RWPE1 (cell line): ENCODE measurements around the gene CYLD.

ENCODE experiments used
- CTCF ChIA-PET: fragments of 350-600 bp; sonication (Branson Sonifier 250); formaldehyde crosslinking; extraction: SDS; loops from one replicate; lab custom pipeline; 2021; lab: Yijun Ruan, JAX
- POLR2A ChIA-PET: fragments of 400-600 bp; formaldehyde crosslinking; extraction: SDS; loops from one replicate; lab custom pipeline; 2020; ENCODE audit warnings: antibody characterized with exemption; ENCODE audit not compliant: low non-redundant PET; lab: Yijun Ruan, JAX
- DNase-seq: peaks from one replicate; pipeline ENCODE4 v3.0.0; 2012; ENCODE audit warnings: low spot score
- H3K27ac ChIP-seq: fragments of 450-650 bp; 2 replicates; pipeline ENCODE4 v1.5.1; 2017
- TF ChIP-seq, protein P1 (sequence below): fragments of 450-650 bp; conservative IDR thresholded peaks from 2 replicates; pipeline ENCODE4 v1.5.1; 2017; ENCODE audit warnings: low read depth, mild to moderate bottlenecking

The CYLD gene

DNA sequence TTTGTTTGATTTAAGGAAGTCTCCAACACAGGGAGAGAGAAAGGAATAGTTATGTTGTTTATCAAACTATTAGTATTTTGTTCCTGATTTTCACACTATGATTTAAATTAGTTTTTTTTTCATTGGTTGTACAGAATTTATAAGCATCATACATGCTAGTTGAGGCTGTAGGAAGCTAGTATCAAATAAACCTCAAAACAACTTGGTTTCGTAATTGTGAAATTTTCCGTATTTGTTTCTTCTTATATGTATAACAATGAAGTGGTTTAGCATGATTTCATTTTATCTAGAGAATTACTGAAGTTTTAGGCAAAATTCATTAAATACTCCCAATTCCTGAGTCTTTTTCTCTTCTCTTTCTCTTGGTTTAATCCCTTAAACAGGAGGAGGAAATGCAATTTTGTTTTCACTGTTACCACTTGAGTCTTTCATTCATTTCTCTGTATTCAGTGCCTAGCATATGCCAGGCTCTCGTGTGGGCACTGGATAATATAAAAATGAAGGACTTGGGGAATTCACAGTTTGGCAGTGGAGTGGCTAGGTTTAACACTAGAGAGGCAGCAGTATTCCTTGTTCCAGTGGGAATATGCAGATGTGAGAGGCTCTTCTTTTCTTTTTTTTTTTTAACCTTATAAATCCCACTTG, 1.8 kb downstream of the CYLD start:
- ChIA-PET POLR2A (no interaction called here), CTCF (interaction anchor here (0.8 to 1.7 kb wide), 2 partner anchors 17 to 78 kb away, joined by 3 to 11 read pairs; no protein-coding TSS in a partner anchor)
- no peak for DNase-seq
- no peak overlapping the region for H3K27ac ChIP-seq
- TF ChIP-seq, protein P1, sequence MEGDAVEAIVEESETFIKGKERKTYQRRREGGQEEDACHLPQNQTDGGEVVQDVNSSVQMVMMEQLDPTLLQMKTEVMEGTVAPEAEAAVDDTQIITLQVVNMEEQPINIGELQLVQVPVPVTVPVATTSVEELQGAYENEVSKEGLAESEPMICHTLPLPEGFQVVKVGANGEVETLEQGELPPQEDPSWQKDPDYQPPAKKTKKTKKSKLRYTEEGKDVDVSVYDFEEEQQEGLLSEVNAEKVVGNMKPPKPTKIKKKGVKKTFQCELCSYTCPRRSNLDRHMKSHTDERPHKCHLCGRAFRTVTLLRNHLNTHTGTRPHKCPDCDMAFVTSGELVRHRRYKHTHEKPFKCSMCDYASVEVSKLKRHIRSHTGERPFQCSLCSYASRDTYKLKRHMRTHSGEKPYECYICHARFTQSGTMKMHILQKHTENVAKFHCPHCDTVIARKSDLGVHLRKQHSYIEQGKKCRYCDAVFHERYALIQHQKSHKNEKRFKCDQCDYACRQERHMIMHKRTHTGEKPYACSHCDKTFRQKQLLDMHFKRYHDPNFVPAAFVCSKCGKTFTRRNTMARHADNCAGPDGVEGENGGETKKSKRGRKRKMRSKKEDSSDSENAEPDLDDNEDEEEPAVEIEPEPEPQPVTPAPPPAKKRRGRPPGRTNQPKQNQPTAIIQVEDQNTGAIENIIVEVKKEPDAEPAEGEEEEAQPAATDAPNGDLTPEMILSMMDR: no peak

DNA sequence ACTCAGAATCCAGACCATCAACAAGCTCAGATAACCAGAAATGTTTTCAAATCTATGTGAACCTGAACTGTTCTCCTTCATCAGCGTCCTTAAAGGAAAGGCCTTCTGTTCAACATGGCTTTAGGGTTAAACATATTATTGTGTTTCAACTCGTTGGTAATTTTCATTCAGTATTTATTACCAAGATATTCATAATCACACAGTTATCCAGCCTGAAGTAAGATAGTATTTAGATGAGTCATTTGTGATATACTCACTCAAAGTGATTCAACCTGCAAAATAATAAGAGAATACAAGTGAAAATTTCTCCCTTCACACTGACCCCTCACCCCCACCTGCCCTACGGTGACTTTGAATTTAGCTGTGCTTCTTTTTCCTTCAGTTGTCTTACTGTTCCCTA, 3.0 kb downstream of the CYLD start:
- TF ChIP-seq, protein P1: no peak
- H3K27ac ChIP-seq: no peak overlapping the region
- CTCF ChIA-PET: interaction anchor here (0.6 to 1.7 kb wide), 4 partner anchors 19 to 79 kb away, joined by 3 to 11 read pairs (median 3); no protein-coding TSS in a partner anchor
- DNase-seq: peak; percentile 62
- POLR2A ChIA-PET: no interaction called here

DNA sequence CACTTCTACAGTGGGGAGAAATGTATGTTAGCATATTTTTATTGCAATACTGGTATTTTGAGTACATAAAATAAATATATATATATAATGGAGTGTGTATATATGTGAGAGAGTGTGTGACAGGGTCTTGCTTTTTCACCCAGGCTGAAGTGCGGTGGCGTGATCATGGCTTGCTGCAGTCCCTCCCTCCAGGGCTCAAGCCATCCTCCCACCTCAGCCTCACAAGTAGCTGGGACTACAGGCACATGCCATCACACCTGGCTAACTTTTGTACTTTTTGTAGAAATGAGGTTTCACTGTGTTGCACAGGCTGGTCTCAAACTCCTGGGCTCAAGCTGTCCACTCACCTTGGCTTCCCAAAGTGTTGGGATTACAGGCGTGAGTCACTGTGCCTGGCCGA, 4.1 kb downstream of the CYLD start:
- TF ChIP-seq, protein P1: no peak
- no peak overlapping the region for H3K27ac ChIP-seq
- POLR2A ChIA-PET: no interaction called here
- DNase-seq: no peak
- CTCF ChIA-PET: interaction anchor here (0.6 to 0.7 kb wide), 2 partner anchors 265 to 574 kb away, joined by 3 read pairs; no protein-coding TSS in a partner anchor

DNA sequence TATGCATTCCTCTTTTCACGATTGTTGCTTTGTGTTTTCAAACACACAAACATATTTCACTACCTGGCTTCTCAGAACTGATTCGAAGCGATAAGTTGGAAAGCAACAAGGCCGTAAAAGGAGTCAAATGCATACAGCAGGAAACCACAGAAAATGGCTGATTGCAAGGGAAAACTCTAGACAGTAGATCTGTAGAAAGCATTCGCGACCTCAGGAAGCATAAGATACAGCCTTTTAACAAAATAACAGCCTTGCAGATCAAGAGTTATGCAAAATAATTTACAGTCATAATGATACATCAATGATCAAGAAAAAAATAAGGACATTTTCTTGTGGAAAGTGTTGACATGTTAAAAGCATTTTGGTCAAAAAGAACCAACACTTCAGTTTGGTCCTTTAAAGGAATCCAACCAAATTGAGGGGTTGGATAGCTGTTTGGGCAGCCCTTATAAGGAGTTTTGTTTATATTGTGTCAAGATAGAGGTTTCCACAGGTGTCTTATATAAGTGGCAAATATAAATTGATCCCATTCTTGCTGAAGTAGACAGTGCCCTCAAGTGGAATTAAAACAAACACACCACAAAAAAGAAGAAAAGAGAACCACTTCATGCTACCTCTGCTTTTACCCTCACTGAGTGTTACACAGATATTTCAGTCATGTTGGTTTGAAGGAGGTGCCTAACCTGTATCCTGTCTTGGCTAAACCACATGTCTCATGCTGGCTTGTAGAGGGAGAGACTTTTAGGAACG, 5.5 kb downstream of the CYLD start:
- no peak overlapping the region for H3K27ac ChIP-seq
- DNase-seq: peak; percentile 26
- POLR2A ChIA-PET: no interaction called here
- CTCF ChIA-PET: interaction anchor here (0.6 to 1.1 kb wide), 3 partner anchors 79 to 82 kb away, joined by 3 to 4 read pairs (median 3); no protein-coding TSS in a partner anchor
- TF ChIP-seq, protein P1: peak; percentile 47

DNA sequence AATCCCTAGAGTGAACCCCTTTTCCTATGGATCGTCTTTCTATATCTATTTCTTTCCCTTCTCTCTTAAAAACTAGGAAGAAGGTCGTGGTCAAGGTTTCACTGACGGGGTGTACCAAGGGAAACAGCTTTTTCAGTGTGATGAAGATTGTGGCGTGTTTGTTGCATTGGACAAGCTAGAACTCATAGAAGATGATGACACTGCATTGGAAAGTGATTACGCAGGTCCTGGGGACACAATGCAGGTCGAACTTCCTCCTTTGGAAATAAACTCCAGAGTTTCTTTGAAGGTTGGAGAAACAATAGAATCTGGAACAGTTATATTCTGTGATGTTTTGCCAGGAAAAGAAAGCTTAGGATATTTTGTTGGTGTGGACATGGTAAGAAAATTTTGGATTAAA, 9.6 kb downstream of the CYLD start:
- DNase-seq: no peak
- ChIA-PET POLR2A (no interaction called here), CTCF (no interaction called here)
- H3K27ac ChIP-seq: no peak overlapping the region
- TF ChIP-seq, protein P1: no peak

DNA sequence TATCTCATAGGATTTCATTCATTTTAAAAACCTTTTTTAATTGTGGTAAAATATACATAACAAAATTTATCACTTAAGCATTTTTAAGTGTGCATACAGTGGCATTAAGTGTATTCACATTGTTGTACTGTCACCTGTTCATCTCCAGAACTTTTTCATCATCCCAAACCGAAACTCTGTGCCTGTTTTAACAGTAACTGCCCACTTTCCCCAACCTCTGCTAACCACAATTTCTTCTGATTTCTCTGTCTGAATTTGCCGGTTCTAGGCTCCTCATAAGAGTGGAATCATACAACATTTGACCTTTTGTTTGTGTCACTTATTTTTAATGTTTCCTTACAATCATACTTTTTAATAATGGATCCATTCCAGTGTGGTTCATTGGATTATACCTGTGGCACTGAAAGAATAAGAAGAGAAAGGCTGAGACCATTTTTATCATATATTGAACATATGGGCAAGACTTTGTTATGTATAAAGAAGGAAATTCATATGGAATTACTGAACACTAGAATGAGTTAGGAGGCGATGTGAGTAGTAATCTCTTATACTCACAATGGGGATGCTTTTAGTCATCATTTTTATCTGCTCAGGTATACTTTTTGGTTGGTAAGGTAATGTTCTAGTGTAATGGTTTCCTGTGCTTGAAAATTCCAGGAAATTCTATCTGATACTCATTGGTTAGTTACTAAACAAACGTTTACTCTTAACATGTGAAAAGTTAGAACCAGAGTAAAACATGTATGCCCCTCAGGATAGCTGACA, 10.8 kb downstream of the CYLD start:
- ChIA-PET POLR2A (no interaction called here), CTCF (no interaction called here)
- TF ChIP-seq, protein P1: no peak
- no peak for DNase-seq
- no peak overlapping the region for H3K27ac ChIP-seq
